Measurements from ENCODE around the gene EFHC1. TPM values are rescaled to one million over a fixed set of nuclear protein-coding genes. Genes with fewer than 3 reads are reported as not detected.

The EFHC1 gene
- total RNA-seq, 2 donors from 2014 or later, result 4.0 to 5.5 TPM

- Mint-ChIP-seq H3K27ac (no peak overlapping the region), H3K4me3 (no peak overlapping the region), H3K27me3 (no peaks in the 10 kb centered on the region), H3K36me3 (no peaks in the 10 kb centered on the region), H3K9me3 (no peaks in the 10 kb centered on the region), H3K4me1 (ENCODE audit: low read depth in 2 of 2) (peaks cover 21 to 29% of the 10 kb centered on the region in 2 donors)
- DNase-seq (ENCODE audit: low spot score) (no peak), ATAC-seq (no peak)
These were observed 111.7 kb downstream of the EFHC1 start for GRCh38 chr6:52531834-52532233.

- H3K36me3 Mint-ChIP-seq, result no peaks in the 10 kb centered on the region
- no peak for DNase-seq (ENCODE audit: low spot score)
These were observed 112.3 kb downstream of the EFHC1 start for GRCh38 chr6:52532457-52532856.

DNA sequence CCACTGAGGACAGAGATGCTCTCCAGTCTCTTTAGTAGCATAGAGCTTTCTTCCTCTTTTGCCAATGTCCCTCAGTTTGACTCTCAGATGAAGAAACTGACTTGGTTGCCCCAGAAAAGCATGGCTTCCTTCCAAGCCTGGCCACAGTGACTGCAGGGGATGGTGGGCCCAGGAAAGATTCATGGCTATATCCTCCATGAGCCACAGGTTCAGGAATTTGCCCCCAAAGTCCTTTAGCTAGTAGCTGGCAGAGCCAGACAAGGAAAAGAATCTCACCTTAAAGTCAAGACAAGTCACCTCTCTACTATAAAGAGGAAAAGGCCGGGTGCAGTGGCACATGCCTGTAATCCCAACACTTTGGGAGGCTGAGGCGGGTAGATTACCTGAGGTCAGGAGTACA lies 113.3 kb downstream of the EFHC1 start:
- DNase-seq (ENCODE audit: low spot score) (no peak), ATAC-seq (no peak)
- Mint-ChIP-seq H3K4me1 (ENCODE audit: low read depth in 2 of 2) (peaks cover 35 to 40% of the 10 kb centered on the region in 2 donors), H3K27me3 (no peaks in the 10 kb centered on the region), H3K4me3 (no peak overlapping the region), H3K27ac (no peak overlapping the region), H3K9me3 (no peaks in the 10 kb centered on the region), H3K36me3 (no peaks in the 10 kb centered on the region)

More at GRCh38 chr6:52532457-52532856, 112.3 kb downstream of the EFHC1 start:
- H3K4me1 Mint-ChIP-seq (ENCODE audit: low read depth in 2 of 2), result peaks cover 27 to 31% of the 10 kb centered on the region in 2 donors
- H3K27me3 Mint-ChIP-seq, result no peaks in the 10 kb centered on the region
- no peak for ATAC-seq
- no peak overlapping the region for H3K4me3 Mint-ChIP-seq
- no peaks in the 10 kb centered on the region for H3K9me3 Mint-ChIP-seq
- no peak overlapping the region for H3K27ac Mint-ChIP-seq

DNA sequence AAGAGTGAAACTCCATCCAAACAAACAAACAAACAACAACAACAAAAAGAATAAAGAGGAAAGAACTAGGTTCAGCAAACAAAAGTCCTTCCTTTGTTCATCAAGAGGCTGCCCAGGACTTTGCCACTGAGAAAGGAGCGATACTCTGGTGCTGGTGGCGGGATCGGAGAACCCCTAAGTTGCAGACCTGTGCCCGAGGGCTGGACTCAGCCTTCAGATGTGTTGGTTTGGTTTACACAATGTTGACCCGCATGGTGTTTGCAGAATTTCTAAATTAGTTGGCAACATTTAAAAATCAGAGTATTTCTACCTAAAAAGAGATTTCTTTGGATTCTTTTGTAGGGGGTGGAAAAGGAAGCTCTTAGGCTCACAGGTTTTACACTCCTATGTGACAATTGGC lies 114.2 kb downstream of the EFHC1 start:
- peaks cover 35 to 43% of the 10 kb centered on the region in 2 donors for H3K4me1 Mint-ChIP-seq (ENCODE audit: low read depth in 2 of 2)
- H3K9me3 Mint-ChIP-seq, result no peaks in the 10 kb centered on the region
- H3K36me3 Mint-ChIP-seq, result no peaks in the 10 kb centered on the region
- H3K27me3 Mint-ChIP-seq, result no peaks in the 10 kb centered on the region
- peak overlapping the region in 1 of 2 donors; percentile 72 for H3K27ac Mint-ChIP-seq
- DNase-seq (ENCODE audit: low spot score) (no peak), ATAC-seq (no peak)
- no peak overlapping the region for H3K4me3 Mint-ChIP-seq

DNA sequence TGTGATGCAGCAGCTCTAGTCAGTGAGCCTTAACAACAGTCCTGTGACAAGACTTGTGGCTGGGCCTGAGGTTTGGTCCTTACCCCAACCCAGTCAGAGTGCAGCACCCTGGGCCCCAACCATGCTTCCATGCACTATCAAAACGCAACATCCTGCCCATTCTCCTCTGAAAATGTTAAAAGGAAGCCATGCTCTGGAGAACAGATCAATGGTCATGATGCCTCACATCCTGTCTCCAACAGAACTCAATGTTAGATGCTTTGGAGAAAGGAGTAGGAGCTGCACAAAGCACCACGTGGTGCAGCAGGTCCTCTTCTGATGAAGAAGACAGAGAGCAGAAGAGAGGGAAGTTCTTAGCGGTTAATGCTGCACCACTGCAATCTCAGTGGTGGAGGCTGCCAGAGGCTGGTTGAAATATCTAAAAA lies 114.8 kb downstream of the EFHC1 start:
- Mint-ChIP-seq H3K4me3 (peak overlapping the region; percentile 59), H3K4me1 (ENCODE audit: low read depth in 2 of 2) (peaks cover 40 to 48% of the 10 kb centered on the region in 2 donors)
- no peak for DNase-seq (ENCODE audit: low spot score)

GRCh38 chr6:52535711-52536423 lies 115.7 kb downstream of the EFHC1 start:
- Mint-ChIP-seq H3K4me3 (peak overlapping the region; percentile 59), H3K36me3 (no peaks in the 10 kb centered on the region), H3K4me1 (ENCODE audit: low read depth in 2 of 2) (peaks cover 42 to 50% of the 10 kb centered on the region in 2 donors), H3K27ac (peak overlapping the region; percentile 31 to 72), H3K27me3 (no peaks in the 10 kb centered on the region), H3K9me3 (no peaks in the 10 kb centered on the region)
- ATAC-seq (no peak), DNase-seq (ENCODE audit: low spot score) (no peak)

More for the DNA sequence above, 114.8 kb downstream of the EFHC1 start:
- H3K27ac Mint-ChIP-seq, result peak overlapping the region; percentile 31 to 72
- H3K9me3 Mint-ChIP-seq, result no peaks in the 10 kb centered on the region
- no peaks in the 10 kb centered on the region for H3K27me3 Mint-ChIP-seq
- peak; percentile 58 to 79 for ATAC-seq
- H3K36me3 Mint-ChIP-seq, result no peaks in the 10 kb centered on the region

DNA sequence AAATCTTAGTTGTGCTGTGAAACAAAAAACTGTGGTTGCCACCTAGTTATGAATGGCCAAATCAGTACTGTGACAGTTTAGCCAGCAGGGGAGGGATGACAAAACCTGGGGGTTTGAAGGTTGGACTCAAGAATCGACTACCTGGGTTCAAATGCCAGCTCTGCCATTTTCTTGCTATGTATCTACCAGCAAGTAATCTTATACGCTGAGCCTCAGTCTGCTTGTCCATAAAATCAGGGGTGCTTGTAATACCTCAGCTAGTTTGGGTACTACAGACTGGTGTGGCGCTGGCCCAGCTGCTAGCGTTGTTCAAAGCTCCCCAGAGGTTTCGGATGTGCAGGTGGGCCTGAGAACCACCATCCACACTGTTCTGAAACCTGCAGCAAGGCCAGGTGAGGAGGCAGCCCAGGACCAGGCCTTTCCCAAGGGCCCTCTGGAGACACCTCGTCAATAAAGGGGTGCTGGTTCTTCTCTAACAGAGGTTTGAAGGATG lies 116.3 kb downstream of the EFHC1 start:
- Mint-ChIP-seq H3K4me3 (no peak overlapping the region), H3K36me3 (no peaks in the 10 kb centered on the region), H3K9me3 (no peaks in the 10 kb centered on the region), H3K27me3 (no peaks in the 10 kb centered on the region), H3K4me1 (ENCODE audit: low read depth in 2 of 2) (peaks cover 42 to 49% of the 10 kb centered on the region in 2 donors), H3K27ac (no peak overlapping the region)
- DNase-seq (ENCODE audit: low spot score), result no peak
- no peak for ATAC-seq

- H3K27ac Mint-ChIP-seq, result peak overlapping the region; percentile 26 to 30
- H3K4me1 Mint-ChIP-seq (ENCODE audit: low read depth in 2 of 2), result peaks cover 42 to 47% of the 10 kb centered on the region in 2 donors
These were observed 117.0 kb downstream of the EFHC1 start for GRCh38 chr6:52537001-52537753.

GRCh38 chr6:52538252-52538900 lies 118.2 kb downstream of the EFHC1 start:
- H3K36me3 Mint-ChIP-seq, result no peaks in the 10 kb centered on the region
- DNase-seq (ENCODE audit: low spot score) (no peak), ATAC-seq (no peak)
- no peaks in the 10 kb centered on the region for H3K27me3 Mint-ChIP-seq
- no peak overlapping the region for H3K4me3 Mint-ChIP-seq
- no peaks in the 10 kb centered on the region for H3K9me3 Mint-ChIP-seq
- H3K4me1 Mint-ChIP-seq (ENCODE audit: low read depth in 2 of 2), result peaks cover 42 to 47% of the 10 kb centered on the region in 2 donors
- peak overlapping the region; percentile 26 to 30 for H3K27ac Mint-ChIP-seq

More at GRCh38 chr6:52537001-52537753, 117.0 kb downstream of the EFHC1 start:
- no peaks in the 10 kb centered on the region for H3K36me3 Mint-ChIP-seq
- ATAC-seq (peak; percentile 38 to 69), DNase-seq (ENCODE audit: low spot score) (no peak)
- peak overlapping the region; percentile 62 for H3K4me3 Mint-ChIP-seq
- H3K9me3 Mint-ChIP-seq, result no peaks in the 10 kb centered on the region
- H3K27me3 Mint-ChIP-seq, result no peaks in the 10 kb centered on the region

DNA sequence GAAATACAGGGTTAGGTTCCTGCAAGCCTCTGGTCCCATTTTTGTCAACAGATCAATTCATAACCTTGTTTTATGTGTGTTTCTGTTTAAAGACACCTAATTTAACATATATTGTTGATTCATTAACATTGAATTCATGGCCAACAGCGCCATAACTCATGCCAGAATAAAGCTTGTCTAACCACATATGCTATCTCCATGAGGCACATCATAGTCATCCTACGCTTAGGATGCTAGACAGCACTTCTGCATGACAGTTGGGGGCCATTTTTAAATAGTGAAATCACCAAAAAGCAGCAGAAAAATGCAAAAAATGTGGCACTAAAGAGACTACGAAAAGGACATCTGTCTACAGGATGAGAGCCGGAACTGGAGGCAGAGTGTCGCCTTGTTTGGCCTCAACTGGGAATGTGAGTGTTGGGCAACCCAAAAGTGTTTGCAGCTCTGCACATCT lies 118.8 kb downstream of the EFHC1 start:
- Mint-ChIP-seq H3K4me3 (no peak overlapping the region), H3K4me1 (ENCODE audit: low read depth in 2 of 2) (peaks cover 42 to 47% of the 10 kb centered on the region in 2 donors), H3K36me3 (no peaks in the 10 kb centered on the region), H3K27ac (no peak overlapping the region), H3K27me3 (no peaks in the 10 kb centered on the region), H3K9me3 (no peaks in the 10 kb centered on the region)
- no peak for ATAC-seq
- no peak for DNase-seq (ENCODE audit: low spot score)

- ATAC-seq (no peak), DNase-seq (ENCODE audit: low spot score) (no peak)
- Mint-ChIP-seq H3K4me1 (ENCODE audit: low read depth in 2 of 2) (peaks cover 40 to 47% of the 10 kb centered on the region in 2 donors), H3K9me3 (no peaks in the 10 kb centered on the region), H3K36me3 (no peaks in the 10 kb centered on the region), H3K27ac (no peak overlapping the region), H3K4me3 (no peak overlapping the region), H3K27me3 (no peaks in the 10 kb centered on the region)
These were observed 119.5 kb downstream of the EFHC1 start for GRCh38 chr6:52539607-52540006.

- no peaks in the 10 kb centered on the region for H3K9me3 Mint-ChIP-seq
- H3K36me3 Mint-ChIP-seq, result no peaks in the 10 kb centered on the region
- no peaks in the 10 kb centered on the region for H3K27me3 Mint-ChIP-seq
- no peak overlapping the region for H3K4me3 Mint-ChIP-seq
- H3K4me1 Mint-ChIP-seq (ENCODE audit: low read depth in 2 of 2), result peaks cover 34 to 40% of the 10 kb centered on the region in 2 donors
- no peak overlapping the region for H3K27ac Mint-ChIP-seq
- ATAC-seq, result no peak
- DNase-seq (ENCODE audit: low spot score), result no peak
These were observed 120.3 kb downstream of the EFHC1 start for GRCh38 chr6:52540286-52540902.

DNA sequence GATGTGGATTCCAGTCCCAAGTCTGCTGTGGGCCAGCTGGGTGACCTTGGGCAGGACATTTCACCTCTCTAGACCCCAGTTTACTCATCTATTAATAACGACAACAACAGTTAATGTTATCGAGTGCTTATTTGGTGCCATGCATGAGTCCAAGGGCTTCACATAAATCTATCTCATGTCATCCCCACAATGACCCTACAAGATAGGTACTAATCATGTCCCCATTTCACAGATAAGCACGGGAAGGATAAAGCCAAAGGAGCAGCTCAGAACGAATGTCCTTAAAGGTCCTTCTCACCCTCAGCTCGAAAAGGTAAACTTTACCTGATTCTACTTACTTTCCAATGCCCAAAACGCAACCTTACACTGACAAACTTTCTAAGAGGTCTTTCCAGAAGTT lies 121.0 kb downstream of the EFHC1 start:
- Mint-ChIP-seq H3K27me3 (no peaks in the 10 kb centered on the region), H3K4me1 (ENCODE audit: low read depth in 2 of 2) (peaks cover 34 to 36% of the 10 kb centered on the region in 2 donors), H3K4me3 (no peak overlapping the region), H3K27ac (no peak overlapping the region), H3K9me3 (no peaks in the 10 kb centered on the region), H3K36me3 (no peaks in the 10 kb centered on the region)
- DNase-seq (ENCODE audit: low spot score) (no peak), ATAC-seq (no peak)

Data from natural killer cell treated with Interleukin-12 subunit alpha and Interleukin-12 subunit beta and Interleukin-15 and Interleukin-18, amount 100 ng/mL, for 72 hours (primary cell).